IMR-90 (cell line): ENCODE data around the gene PLAAT1. TPM values are rescaled to one million over a fixed set of nuclear protein-coding genes. Genes with fewer than 3 reads are reported as not detected.

Experiments
- ATAC-seq: fragments of 200-7000 bp; cut with Tn5 transposase; 2 replicates; pipeline ENCODE4 v1.9.1; 2020; ENCODE audit warnings: low read depth, mild to moderate bottlenecking, moderate library complexity
- BruUV-seq: library from RNA; stranded (reverse); fragments of 400-500 nt; replicated peaks from 2 replicates; lab custom pipeline; 2021; lab: Mats Ljungman, UMichigan
- CTCF ChIA-PET: fragments of 300-600 bp; formaldehyde crosslinking; extraction: SDS; loops from one replicate; lab custom pipeline; 2021; ENCODE audit warnings: antibody characterized with exemption; lab: Yijun Ruan, JAX
- POLR2A ChIA-PET: fragments of 300-600 bp; sonication (Branson Sonifier 250); formaldehyde crosslinking; loops from one replicate; lab custom pipeline; 2022; ENCODE audit warnings: antibody characterized with exemption; ENCODE audit not compliant: unreplicated experiment; lab: Charles Lee
- DNase-seq: peaks from one replicate; pipeline ENCODE4 v3.0.0; 2013
- H2AFZ ChIP-seq: replicated peaks from 2 replicates; pipeline ENCODE3; 2013; ENCODE audit warnings: low read length, mild to moderate bottlenecking; ENCODE audit not compliant: poor library complexity
- H2AK5ac ChIP-seq: 2 replicates; pipeline ENCODE4 v1.6.1; 2013; ENCODE audit warnings: low read depth, low read length, inconsistent platforms
- H2AK9ac ChIP-seq: replicated peaks from 2 replicates; pipeline ENCODE3; 2013; ENCODE audit warnings: mild to moderate bottlenecking, low read depth, low read length, moderate library complexity; ENCODE audit not compliant: poor library complexity
- H2BK120ac ChIP-seq: 2 replicates; pipeline ENCODE4 v1.6.1; 2013; ENCODE audit warnings: low read depth, low read length, inconsistent platforms
- H2BK15ac ChIP-seq: 3 replicates; pipeline ENCODE4 v1.6.1; 2013; ENCODE audit warnings: low read depth, low read length, inconsistent platforms
- H2BK20ac ChIP-seq: 2 replicates; pipeline ENCODE4 v1.6.1; 2013; ENCODE audit warnings: low read depth, mild to moderate bottlenecking, inconsistent platforms, low read length, moderate library complexity
- H2BK5ac ChIP-seq: 2 replicates; pipeline ENCODE4 v1.6.1; 2013; ENCODE audit warnings: mild to moderate bottlenecking, low read depth, low read length, inconsistent platforms; ENCODE audit not compliant: poor library complexity, severe bottlenecking
- H3K14ac ChIP-seq: replicated peaks from 2 replicates; pipeline ENCODE4 v1.6.1; 2013; ENCODE audit warnings: low read depth, low read length, inconsistent platforms
- H3K18ac ChIP-seq: 2 replicates; pipeline ENCODE4 v1.6.1; 2013; ENCODE audit warnings: low read depth, low read length, control low read depth
- H3K23ac ChIP-seq: 2 replicates; pipeline ENCODE4 v1.6.1; 2013; ENCODE audit warnings: low read depth, low read length, inconsistent platforms
- H3K27ac ChIP-seq: 2 replicates; pipeline ENCODE4 v1.5.1; 2013; ENCODE audit warnings: mild to moderate bottlenecking, control low read depth, low read length; ENCODE audit not compliant: insufficient read depth
- H3K27me3 ChIP-seq: 2 replicates; pipeline ENCODE4 v1.6.1; 2013; ENCODE audit warnings: low read length; ENCODE audit not compliant: control insufficient read depth, insufficient read depth
- H3K36me3 ChIP-seq: 2 replicates; pipeline ENCODE4 v1.6.1; 2013; ENCODE audit warnings: low read length, mixed read lengths; ENCODE audit not compliant: control insufficient read depth, insufficient read depth
- H3K4ac ChIP-seq: 2 replicates; pipeline ENCODE4 v1.6.1; 2013; ENCODE audit warnings: low read depth, low read length, inconsistent platforms
- H3K4me1 ChIP-seq: 2 replicates; pipeline ENCODE4 v1.6.1; 2013; ENCODE audit warnings: low read length, mixed read lengths; ENCODE audit not compliant: control insufficient read depth, insufficient read depth
- H3K4me2 ChIP-seq: 2 replicates; pipeline ENCODE4 v1.6.1; 2013; ENCODE audit warnings: low read depth, mild to moderate bottlenecking, control low read depth, low read length, moderate library complexity
- H3K4me3 ChIP-seq: 2 replicates; pipeline ENCODE4 v1.5.1; 2013; ENCODE audit warnings: low read depth, mild to moderate bottlenecking, control low read depth, low read length, moderate library complexity; ENCODE audit not compliant: insufficient read depth
- H3K56ac ChIP-seq: 2 replicates; pipeline ENCODE4 v1.6.1; 2013; ENCODE audit warnings: low read length, inconsistent platforms; ENCODE audit not compliant: insufficient read depth; ENCODE audit errors: extremely low read depth
- H3K79me1 ChIP-seq, 2 experiments: 2 replicates each; pipeline ENCODE4 v1.6.1; 2013; ENCODE audit warnings: low read length in 2 of 2, inconsistent platforms in 1 of 2, low read depth in 1 of 2
- H3K9ac ChIP-seq: 2 replicates; pipeline ENCODE4 v1.6.1; 2013; ENCODE audit warnings: low read depth, low read length, control low read depth
- H3K9me1 ChIP-seq: 2 replicates; pipeline ENCODE4 v1.6.1; 2013; ENCODE audit warnings: low read length, inconsistent platforms; ENCODE audit not compliant: insufficient read depth
- H3K9me3 ChIP-seq: 2 replicates; pipeline ENCODE4 v1.6.1; 2013; ENCODE audit warnings: low read length; ENCODE audit not compliant: control insufficient read depth, insufficient read depth
- H4K20me1 ChIP-seq: 2 replicates; pipeline ENCODE4 v1.6.1; 2013; ENCODE audit warnings: low read length, inconsistent platforms; ENCODE audit not compliant: insufficient read depth
- H4K5ac ChIP-seq: 2 replicates; pipeline ENCODE4 v1.6.1; 2013; ENCODE audit warnings: mild to moderate bottlenecking, low read depth, low read length, control low read depth
- H4K8ac ChIP-seq, 2 experiments: 2 replicates each; pipeline ENCODE4 v1.6.1; 2013; ENCODE audit warnings: low read depth in 2 of 2, low read length in 2 of 2, control low read depth in 1 of 2, inconsistent platforms in 1 of 2
- H4K91ac ChIP-seq: 2 replicates; pipeline ENCODE4 v1.6.1; 2013; ENCODE audit warnings: low read depth, low read length, inconsistent platforms; ENCODE audit not compliant: insufficient read depth
- BHLHE40 ChIP-seq: fragments of 150-350 bp; IDR thresholded peaks from 2 replicates; pipeline ENCODE4 v1.6.1; 2016; ENCODE audit warnings: mild to moderate bottlenecking, low read depth, low read length
- MAFK ChIP-seq: IDR thresholded peaks from 2 replicates; pipeline ENCODE4 v1.6.1; 2012; ENCODE audit warnings: low read depth, low read length, improper control_type of control experiment
- MXI1 ChIP-seq: IDR thresholded peaks from 2 replicates; pipeline ENCODE4 v1.6.1; 2012; ENCODE audit warnings: low read depth, mild to moderate bottlenecking, low read length, moderate library complexity, borderline replicate concordance
- POLR2A ChIP-seq: IDR thresholded peaks from 2 replicates; pipeline ENCODE4 v1.6.1; 2012; ENCODE audit warnings: mild to moderate bottlenecking, low read depth, low read length
- SMC3 ChIP-seq: fragments of 150-350 bp; IDR thresholded peaks from 2 replicates; pipeline ENCODE4 v1.6.1; 2016; ENCODE audit warnings: low read depth, mild to moderate bottlenecking, antibody characterized with exemption, low read length, moderate library complexity
- USF2 ChIP-seq: fragments of 150-350 bp; IDR thresholded peaks from 2 replicates; pipeline ENCODE4 v1.6.1; 2017; ENCODE audit warnings: mild to moderate bottlenecking, antibody characterized with exemption, low read length, low read depth
- WGBS, 2 experiments: methylation state at CpG; one replicate each; pipeline versions ENCODE4 v1.1.5 to v1.1.7; 2013; ENCODE audit warnings: missing lambda C conversion rate in 2 of 2; ENCODE audit not compliant: insufficient read length in 1 of 2; ENCODE audit errors: extremely low coverage in 2 of 2; 5-methylcytosine and 5-hydroxymethylcytosine counted together
- dilution Hi-C: fragments of 300-500 bp; cut with HindIII; formaldehyde crosslinking; loops from one replicate; pipeline ENCODE4 v1.14.3; 2018; ENCODE audit warnings: low sequenced_read_pairs; ENCODE audit not compliant: unreplicated experiment
- in situ Hi-C: fragments of 300-500 bp; cut with MboI; formaldehyde crosslinking; loops from 3 replicates; pipeline ENCODE4 v1.14.3; 2019; ENCODE audit warnings: low sequenced_read_pairs, inconsistent platforms, mixed read lengths
- intact Hi-C: fragments of 100-400 bp; cut with micrococcal nuclease; formaldehyde crosslinking; loops from 2 replicates; pipeline ENCODE4 v1.10.0; 2022
- polyA plus RNA-seq, 3 experiments: library from polyadenylated mRNA; depleted of rRNA; stranded (reverse); fragments of >200 nt; gene quantifications; 2 replicates each; pipeline ENCODE4 v1.2.3, GENCODE V29; 2012; ENCODE audit warnings: low replicate concordance in 1 of 3
- total RNA-seq: library from RNA; depleted of rRNA; stranded (reverse); fragments of >200 nt; gene quantifications from 2 replicates; pipeline ENCODE4 v1.2.3, GENCODE V29; 2012
- TF ChIP-seq, protein P1 (sequence below): fragments of 150-350 bp; IDR thresholded peaks from 2 replicates; pipeline ENCODE4 v1.6.1; 2016; ENCODE audit warnings: low read depth, mild to moderate bottlenecking, low read length, moderate library complexity, borderline replicate concordance

PLAAT1 gene
- total and polyA plus RNA-seq, 2 of the 4 experiments (the other 2 are of a cell fraction) = 0.54 to 0.68 TPM

- Histone ChIP-seq H4K91ac (no peak overlapping the region), H2BK15ac (no peak overlapping the region), H4K20me1 (no peaks in the 10 kb centered on the region), H3K9ac (no peak overlapping the region), H2BK120ac (no peak overlapping the region), H3K9me1 (no peaks in the 10 kb centered on the region), H3K27me3 (no peaks in the 10 kb centered on the region), H3K9me3 (no peaks in the 10 kb centered on the region), H2BK5ac (no peak overlapping the region), H3K4me3 (no peak overlapping the region), H2BK20ac (no peak overlapping the region), H2AK5ac (no peak overlapping the region), H3K4ac (no peak overlapping the region), H3K36me3 (no peaks in the 10 kb centered on the region), H3K79me1 (no peaks in the 10 kb centered on the region), H3K56ac (no peak overlapping the region), H2AFZ (no peak overlapping the region), H3K23ac (no peak overlapping the region), H2AK9ac (no peak overlapping the region), H3K14ac (no peak overlapping the region), H4K5ac (no peak overlapping the region), H3K4me2 (no peak overlapping the region), H3K27ac (no peak overlapping the region), H3K18ac (no peak overlapping the region), H3K4me1 (no peaks in the 10 kb centered on the region), H4K8ac (no peak overlapping the region)
- no TSS peak for BruUV-seq
- ATAC-seq = no peak
- no CpG with 5 or more reads among the region's 3 CpGs for WGBS, 2 experiments
- TF ChIP-seq MAFK (no peak), USF2 (no peak), POLR2A (no peak), SMC3 (no peak), MXI1 (no peak), BHLHE40 (no peak)
- TF ChIP-seq, protein P1, sequence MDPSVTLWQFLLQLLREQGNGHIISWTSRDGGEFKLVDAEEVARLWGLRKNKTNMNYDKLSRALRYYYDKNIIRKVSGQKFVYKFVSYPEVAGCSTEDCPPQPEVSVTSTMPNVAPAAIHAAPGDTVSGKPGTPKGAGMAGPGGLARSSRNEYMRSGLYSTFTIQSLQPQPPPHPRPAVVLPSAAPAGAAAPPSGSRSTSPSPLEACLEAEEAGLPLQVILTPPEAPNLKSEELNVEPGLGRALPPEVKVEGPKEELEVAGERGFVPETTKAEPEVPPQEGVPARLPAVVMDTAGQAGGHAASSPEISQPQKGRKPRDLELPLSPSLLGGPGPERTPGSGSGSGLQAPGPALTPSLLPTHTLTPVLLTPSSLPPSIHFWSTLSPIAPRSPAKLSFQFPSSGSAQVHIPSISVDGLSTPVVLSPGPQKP = no peak
- ChIA-PET POLR2A (no interaction called here), CTCF (no interaction called here)
- DNase-seq = no peak
- dilution Hi-C loops (no loop called here), in situ Hi-C loops (no loop called here), intact Hi-C loops (no loop called here)
These were observed 46.7 kb upstream of the PLAAT1 start for GRCh38 chr3:193194371-193194770.
